T47D (cell line): Measurements from ENCODE around the gene RUSC1.
A peak's percentile ranks its signal among the peaks of the same experiment; 100 is the strongest.

ENCODE experiments used
- DNase-seq, 2 experiments: peaks; one replicate each; pipeline versions ENCODE4 v3.0.0 to v3.0.0-alpha.2; 2011 to 2012; ENCODE audit warnings: low read depth in 1 of 2, low spot score in 1 of 2
- JUND ChIP-seq: IDR thresholded peaks from 2 replicates; pipeline ENCODE4 v1.6.1; 2012; ENCODE audit warnings: low read depth
- in situ Hi-C: cut with HindIII; loops from 2 replicates; pipeline ENCODE4 v1.10.0; 2016; ENCODE audit warnings: low sequenced_read_pairs, low pct_unique_long_range_greater_than_20kb

Gene RUSC1

GRCh38 chr1:155334962-155335361 lies 14.3 kb downstream of the RUSC1 start:
- TF ChIP-seq JUND, result no peak
- DNase-seq, result no peak
- in situ Hi-C loops, result no loop called here

- in situ Hi-C loops, result no loop called here
- no peak for DNase-seq
- TF ChIP-seq JUND, result no peak
Observed at GRCh38 chr1:155339515-155340097, 18.9 kb downstream of the RUSC1 start.

DNA sequence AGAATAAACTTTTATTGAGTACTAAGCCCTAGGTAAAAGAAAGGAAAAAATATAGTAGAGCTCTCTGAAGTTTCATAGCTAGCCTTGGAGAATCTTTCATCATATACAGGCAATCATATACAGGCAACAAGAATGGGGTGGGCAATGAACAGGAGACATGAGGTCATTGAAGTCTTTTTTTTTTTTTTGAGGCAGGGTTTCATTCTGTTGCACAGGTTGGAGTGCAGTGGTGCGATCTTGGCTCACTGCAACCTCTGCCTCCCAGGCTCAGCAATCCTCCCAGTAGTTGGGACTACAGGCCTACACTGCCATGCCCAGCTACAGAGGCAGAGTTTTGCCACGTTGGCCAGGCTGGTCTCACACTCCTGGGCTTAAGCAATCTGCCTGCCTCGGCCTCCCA lies 22.1 kb downstream of the RUSC1 start:
- in situ Hi-C loops, result no loop called here
- no peak for DNase-seq
- TF ChIP-seq JUND, result no peak

DNA sequence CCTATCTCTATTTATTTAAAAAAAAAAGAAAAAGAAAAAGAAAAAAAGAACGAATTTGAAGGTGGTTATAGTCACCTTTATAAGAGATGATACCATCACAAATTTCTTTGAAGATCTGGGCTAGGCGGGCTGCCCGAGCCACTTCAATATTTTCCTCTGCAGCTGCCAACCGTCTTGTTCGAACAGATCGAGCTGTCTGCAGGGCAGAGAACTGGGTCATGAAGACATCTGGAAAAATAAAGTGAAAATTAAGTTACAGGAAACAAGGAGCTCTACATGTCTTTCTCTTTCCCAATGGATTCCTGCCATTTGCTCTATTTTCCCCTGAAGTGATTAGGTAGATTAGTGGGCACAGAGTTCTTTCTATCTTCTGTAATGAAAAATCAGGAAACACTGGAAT lies 31.9 kb downstream of the RUSC1 start:
- in situ Hi-C loops, result no loop called here
- DNase-seq, result no peak
- TF ChIP-seq JUND, result no peak

DNA sequence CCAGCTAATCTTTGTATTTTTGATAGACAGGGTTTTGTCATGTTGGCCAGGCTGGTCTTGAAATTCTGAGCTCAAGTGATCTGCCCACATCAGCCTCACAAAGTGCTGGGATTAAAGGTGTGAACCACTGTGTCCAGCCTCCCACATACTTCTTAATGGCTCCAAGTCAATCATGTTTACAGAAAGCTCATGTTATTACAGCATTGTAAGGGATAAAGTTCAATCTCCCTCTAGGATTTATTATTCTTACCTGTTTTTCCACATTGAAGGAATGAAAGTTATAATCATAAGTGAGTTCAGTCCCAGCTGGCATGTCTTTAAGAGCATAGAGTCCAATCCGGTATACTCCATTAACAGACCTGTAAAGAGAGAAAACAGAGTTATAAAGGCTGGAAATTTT lies 39.4 kb downstream of the RUSC1 start:
- TF ChIP-seq JUND, result no peak
- in situ Hi-C loops, result no loop called here
- DNase-seq, result no peak

- no peak for DNase-seq
- no peak for TF ChIP-seq JUND
- in situ Hi-C loops, result no loop called here
Observed at GRCh38 chr1:155379180-155379579, 58.5 kb downstream of the RUSC1 start.

GRCh38 chr1:155379631-155380090 lies 59.0 kb downstream of the RUSC1 start:
- in situ Hi-C loops, result no loop called here
- peak; percentile 12 to 18 for DNase-seq
- no peak for TF ChIP-seq JUND
